PC-9 (cell line): ENCODE data around the gene CLEC18A. TPM values are rescaled to one million over a fixed set of nuclear protein-coding genes. Genes with fewer than 3 reads are reported as not detected.
"Not testable (repeated sequence)": the region's sequence is repeated elsewhere in the genome, so short reads cannot be mapped to it uniquely, and the experiment has no call there.

Source experiments
- BruUV-seq: library from RNA; stranded (reverse); fragments of 400-500 nt; replicated peaks from 2 replicates; lab custom pipeline; 2021; lab: Mats Ljungman, UMichigan
- CTCF ChIA-PET: fragments of 300-600 bp; sonication (Branson Sonifier 250); formaldehyde crosslinking; loops from one replicate; lab custom pipeline; 2022; ENCODE audit warnings: antibody characterized with exemption; lab: Charles Lee
- POLR2A ChIA-PET: fragments of 300-600 bp; sonication (Branson Sonifier 250); formaldehyde crosslinking; loops from one replicate; lab custom pipeline; 2022; ENCODE audit warnings: antibody characterized with exemption; ENCODE audit not compliant: unreplicated experiment; lab: Charles Lee
- DNase-seq, 2 experiments: peaks; one replicate each; pipeline versions ENCODE4 v3.0.0 to v3.0.0-alpha.2; 2015 to 2022; ENCODE audit warnings: mixed read lengths in 1 of 2
- H2AFZ ChIP-seq: fragments of 200-600 bp; sonication (generic); 2 replicates; pipeline ENCODE4 v1.8.1; 2017; ENCODE audit warnings: antibody characterized with exemption
- H3F3A ChIP-seq: fragments of 200-600 bp; sonication (generic); 2 replicates; pipeline ENCODE4 v1.8.1; 2017; ENCODE audit warnings: antibody characterized with exemption, mild to moderate bottlenecking, low read depth; ENCODE audit not compliant: insufficient read depth
- H3K27ac ChIP-seq: fragments of 200-600 bp; sonication (generic); 2 replicates; pipeline ENCODE4 v1.6.1; 2016; ENCODE audit warnings: mixed run types
- H3K27me3 ChIP-seq: fragments of 200-600 bp; sonication (generic); 2 replicates; pipeline ENCODE4 v1.6.1; 2016; ENCODE audit warnings: low read depth, mixed run types; ENCODE audit not compliant: insufficient read depth
- H3K36me3 ChIP-seq: fragments of 200-600 bp; sonication (generic); 2 replicates; pipeline ENCODE4 v1.6.1; 2016; ENCODE audit warnings: low read depth, mixed run types
- H3K4me1 ChIP-seq: fragments of 200-600 bp; sonication (generic); replicated peaks from 2 replicates; pipeline ENCODE4 v1.6.1; 2016; ENCODE audit warnings: mixed run types; ENCODE audit not compliant: insufficient read depth
- H3K4me2 ChIP-seq: fragments of 200-600 bp; sonication (generic); 2 replicates; pipeline ENCODE4 v1.6.1; 2017; ENCODE audit warnings: mixed run types
- H3K4me3 ChIP-seq: fragments of 200-600 bp; sonication (generic); 2 replicates; pipeline ENCODE4 v1.6.1; 2016; ENCODE audit warnings: mixed run types
- H3K79me2 ChIP-seq: fragments of 200-600 bp; sonication (generic); 2 replicates; pipeline ENCODE4 v1.6.1; 2017; ENCODE audit warnings: low read depth, mixed run types
- H3K9me2 ChIP-seq: fragments of 200-600 bp; sonication (generic); 2 replicates; pipeline ENCODE4 v1.8.1; 2017; ENCODE audit warnings: mild to moderate bottlenecking; ENCODE audit not compliant: insufficient read depth
- H3K9me3 ChIP-seq: fragments of 200-600 bp; sonication (generic); 2 replicates; pipeline ENCODE4 v1.8.1; 2016; ENCODE audit warnings: low read depth; ENCODE audit not compliant: insufficient read depth
- H4K20me1 ChIP-seq: fragments of 200-600 bp; sonication (generic); 2 replicates; pipeline ENCODE4 v1.8.1; 2017; ENCODE audit not compliant: insufficient read depth
- intact Hi-C: fragments of 100-400 bp; cut with micrococcal nuclease; formaldehyde crosslinking; loops from one replicate; pipeline ENCODE4 v1.10.0; 2022; ENCODE audit not compliant: unreplicated experiment
- total RNA-seq: library from RNA; stranded (reverse); gene quantifications from 2 replicates; pipeline ENCODE4 v1.2.3, GENCODE V29; 2021

The CLEC18A gene
- total RNA-seq, 1 experiment from 2014 or later, result 1.3 TPM

- H3K27me3 ChIP-seq, BruUV-seq, H3F3A ChIP-seq, H3K4me1 ChIP-seq, H2AFZ ChIP-seq, H3K36me3 ChIP-seq, H4K20me1 ChIP-seq, H3K27ac ChIP-seq, CTCF ChIA-PET, H3K9me2 ChIP-seq, H3K9me3 ChIP-seq, H3K4me2 ChIP-seq, intact Hi-C loops, H3K4me3 ChIP-seq, H3K79me2 ChIP-seq, POLR2A ChIA-PET, DNase-seq: not testable (repeated sequence)
Measured at GRCh38 chr16:69969657-69970056, 18.5 kb downstream of the CLEC18A start.

GRCh38 chr16:69972120-69972519 lies 21.0 kb downstream of the CLEC18A start:
- H3K4me1 ChIP-seq, DNase-seq, H3K36me3 ChIP-seq, H3K27ac ChIP-seq, BruUV-seq, H3F3A ChIP-seq, H3K9me3 ChIP-seq, H3K4me2 ChIP-seq, H2AFZ ChIP-seq, H3K79me2 ChIP-seq, H3K27me3 ChIP-seq, intact Hi-C loops, CTCF ChIA-PET, H3K9me2 ChIP-seq, H4K20me1 ChIP-seq, H3K4me3 ChIP-seq, POLR2A ChIA-PET: not testable (repeated sequence)

GRCh38 chr16:69972935-69973334 lies 21.8 kb downstream of the CLEC18A start:
- H3K4me1 ChIP-seq, DNase-seq, H3F3A ChIP-seq, H3K9me2 ChIP-seq, H3K27me3 ChIP-seq, intact Hi-C loops, H3K36me3 ChIP-seq, H3K9me3 ChIP-seq, CTCF ChIA-PET, H3K79me2 ChIP-seq, H2AFZ ChIP-seq, BruUV-seq, H3K4me3 ChIP-seq, H3K4me2 ChIP-seq, POLR2A ChIA-PET, H4K20me1 ChIP-seq, H3K27ac ChIP-seq: not testable (repeated sequence)

- H3K36me3 ChIP-seq, H3K9me2 ChIP-seq, CTCF ChIA-PET, BruUV-seq, H3K27me3 ChIP-seq, H3K9me3 ChIP-seq, intact Hi-C loops, POLR2A ChIA-PET, H3F3A ChIP-seq, H3K79me2 ChIP-seq, H3K27ac ChIP-seq, H3K4me3 ChIP-seq, H3K4me2 ChIP-seq, H4K20me1 ChIP-seq, DNase-seq, H3K4me1 ChIP-seq, H2AFZ ChIP-seq: not testable (repeated sequence)
Measured at GRCh38 chr16:69985196-69985595, 34.1 kb downstream of the CLEC18A start.

GRCh38 chr16:69997956-69998355 lies 46.8 kb downstream of the CLEC18A start:
- peak in 1 of 2 experiments; percentile 34 for DNase-seq
- H2AFZ ChIP-seq, H4K20me1 ChIP-seq, H3K36me3 ChIP-seq, H3K4me1 ChIP-seq, H3K4me3 ChIP-seq, BruUV-seq, H3K9me2 ChIP-seq, POLR2A ChIA-PET, CTCF ChIA-PET, H3K9me3 ChIP-seq, H3K27me3 ChIP-seq, H3K4me2 ChIP-seq, H3F3A ChIP-seq, H3K79me2 ChIP-seq, intact Hi-C loops: not testable (repeated sequence)
- 0 out of 2 replicates have a peak overlapping the region, but pooled peaks have one; percentile 19 for H3K27ac ChIP-seq

GRCh38 chr16:69999801-70000200 lies 48.7 kb downstream of the CLEC18A start:
- H3K4me2 ChIP-seq, intact Hi-C loops, POLR2A ChIA-PET, H3K9me3 ChIP-seq, H3K4me3 ChIP-seq, H3K9me2 ChIP-seq, BruUV-seq, H3K79me2 ChIP-seq, H3K36me3 ChIP-seq, H3K27ac ChIP-seq, H4K20me1 ChIP-seq, H3K27me3 ChIP-seq, H2AFZ ChIP-seq, H3K4me1 ChIP-seq, DNase-seq, H3F3A ChIP-seq, CTCF ChIA-PET: not testable (repeated sequence)

- H3K9me2 ChIP-seq, POLR2A ChIA-PET, H3K9me3 ChIP-seq, H3K27ac ChIP-seq, CTCF ChIA-PET, BruUV-seq, H3K36me3 ChIP-seq, H3K4me2 ChIP-seq, H2AFZ ChIP-seq, H3K4me1 ChIP-seq, DNase-seq, H3K4me3 ChIP-seq, H4K20me1 ChIP-seq, H3F3A ChIP-seq, H3K27me3 ChIP-seq, H3K79me2 ChIP-seq, intact Hi-C loops: not testable (repeated sequence)
Measured at GRCh38 chr16:70003511-70003910, 52.4 kb downstream of the CLEC18A start.
